Liver (tissue), 9 donors: ENCODE results near the gene CD8B. TPM values are rescaled to one million over a fixed set of nuclear protein-coding genes. Genes with fewer than 3 reads are reported as not detected.
A peak's percentile ranks its signal among the peaks of the same experiment; 100 is the strongest.

Experiments
- DNase-seq: peaks from one replicate; pipeline ENCODE4 v3.0.0-alpha.2; 2017; ENCODE audit warnings: low spot score
- H3K27ac ChIP-seq, 2 donors: one replicate each; pipeline ENCODE4 v1.7.0; 2013; ENCODE audit warnings: inconsistent platforms in 2 of 2, low read length in 2 of 2, control low read depth in 1 of 2, low read depth in 1 of 2, mild to moderate bottlenecking in 1 of 2
- H3K27me3 ChIP-seq, 4 donors: one replicate each; pipeline versions ENCODE4 v1.6.1 to v1.7.0; 2013; ENCODE audit warnings: low read length in 3 of 4, inconsistent platforms in 1 of 4, mild to moderate bottlenecking in 1 of 4, moderate library complexity in 1 of 4; ENCODE audit not compliant: control insufficient read depth in 4 of 4, insufficient read depth in 4 of 4
- H3K36me3 ChIP-seq, 4 donors: one replicate each; pipeline versions ENCODE4 v1.6.1 to v1.7.0; 2013; ENCODE audit warnings: low read length in 3 of 4, mild to moderate bottlenecking in 3 of 4, low read depth in 1 of 4, moderate library complexity in 1 of 4; ENCODE audit not compliant: control insufficient read depth in 4 of 4, insufficient read depth in 3 of 4
- H3K4me1 ChIP-seq, 4 donors: one replicate each; pipeline versions ENCODE4 v1.6.1 to v1.7.0; 2013; ENCODE audit warnings: low read length in 3 of 4, mild to moderate bottlenecking in 3 of 4, moderate library complexity in 1 of 4; ENCODE audit not compliant: control insufficient read depth in 4 of 4, insufficient read depth in 4 of 4
- H3K4me3 ChIP-seq, 3 donors: one replicate each; pipeline versions ENCODE4 v1.6.1 to v1.7.0; 2013; ENCODE audit warnings: low read length in 3 of 3, control low read depth in 1 of 3, low read depth in 1 of 3, mild to moderate bottlenecking in 1 of 3
- H3K9ac ChIP-seq, 2 donors: one replicate each; pipeline ENCODE4 v1.7.0; 2013; ENCODE audit warnings: low read length in 2 of 2, mild to moderate bottlenecking in 2 of 2, moderate library complexity in 2 of 2, control low read depth in 1 of 2, low read depth in 1 of 2
- H3K9me3 ChIP-seq, 4 donors: one replicate each; pipeline versions ENCODE4 v1.6.1 to v1.7.0; 2013; ENCODE audit warnings: low read length in 3 of 4; ENCODE audit not compliant: control insufficient read depth in 4 of 4
- ATF3 ChIP-seq: IDR thresholded peaks from 2 replicates; pipeline ENCODE4 v1.6.1; 2016; ENCODE audit warnings: antibody characterized with exemption
- CTCF ChIP-seq: fragments of 150-350 bp; IDR thresholded peaks from 2 replicates; pipeline ENCODE4 v1.5.1; 2017; ENCODE audit warnings: improper control_type of control experiment, low read depth, low read length; ENCODE audit not compliant: missing input control
- EGR1 ChIP-seq, 2 donors: IDR thresholded peaks; 2 replicates each; pipeline ENCODE4 v1.6.1; 2016 to 2018; ENCODE audit warnings: antibody characterized with exemption in 2 of 2, low read depth in 2 of 2
- FOXA1 ChIP-seq: IDR thresholded peaks from 2 replicates; pipeline ENCODE4 v1.6.1; 2016; ENCODE audit warnings: antibody characterized with exemption
- FOXA2 ChIP-seq: IDR thresholded peaks from 2 replicates; pipeline ENCODE4 v1.6.1; 2016; ENCODE audit warnings: antibody characterized with exemption
- GABPA ChIP-seq, 2 donors: IDR thresholded peaks in 1 of 2; conservative IDR thresholded peaks in 1 of 2; 2 replicates each; pipeline ENCODE4 v1.6.1; 2016; ENCODE audit warnings: antibody characterized with exemption in 2 of 2, mild to moderate bottlenecking in 1 of 2, moderate library complexity in 1 of 2
- HNF4A ChIP-seq, 2 donors: conservative IDR thresholded peaks; 2 replicates each; pipeline ENCODE4 v1.6.1; 2016; ENCODE audit warnings: antibody characterized with exemption in 2 of 2, mild to moderate bottlenecking in 2 of 2
- HNF4G ChIP-seq: IDR thresholded peaks from 2 replicates; pipeline ENCODE4 v1.6.1; 2016; ENCODE audit warnings: antibody characterized with exemption
- JUND ChIP-seq, 2 donors: IDR thresholded peaks; 2 replicates each; pipeline ENCODE4 v1.6.1; 2016; ENCODE audit warnings: antibody characterized with exemption in 2 of 2
- MAX ChIP-seq: IDR thresholded peaks from 2 replicates; pipeline ENCODE4 v1.6.1; 2016; ENCODE audit warnings: antibody characterized with exemption
- NR2F2 ChIP-seq: IDR thresholded peaks from 2 replicates; pipeline ENCODE4 v1.6.1; 2016; ENCODE audit warnings: antibody characterized with exemption
- RAD21 ChIP-seq, 2 donors: IDR thresholded peaks; 2 replicates each; pipeline ENCODE4 v1.6.1; 2016; ENCODE audit warnings: antibody characterized with exemption in 2 of 2, mild to moderate bottlenecking in 2 of 2
- REST ChIP-seq: IDR thresholded peaks from 2 replicates; pipeline ENCODE4 v1.6.1; 2016; ENCODE audit warnings: antibody characterized with exemption, mild to moderate bottlenecking
- RXRA ChIP-seq, 2 donors: IDR thresholded peaks; 2 replicates each; pipeline ENCODE4 v1.6.1; 2017 to 2018; ENCODE audit warnings: antibody characterized with exemption in 2 of 2, mild to moderate bottlenecking in 1 of 2
- SP1 ChIP-seq: IDR thresholded peaks from 2 replicates; pipeline ENCODE4 v1.6.1; 2018; ENCODE audit warnings: antibody characterized with exemption, mild to moderate bottlenecking
- TAF1 ChIP-seq: conservative IDR thresholded peaks from 2 replicates; pipeline ENCODE4 v1.6.1; 2016; ENCODE audit warnings: antibody characterized with exemption, mild to moderate bottlenecking
- YY1 ChIP-seq: IDR thresholded peaks from 2 replicates; pipeline ENCODE4 v1.6.1; 2016; ENCODE audit warnings: antibody characterized with exemption, mild to moderate bottlenecking
- ZBTB33 ChIP-seq: IDR thresholded peaks from 2 replicates; pipeline ENCODE4 v1.6.1; 2016; ENCODE audit warnings: antibody characterized with exemption
- WGBS: extraction: QIAGEN DNeasy Blood & Tissue Kit; methylation state at CpG from one replicate; pipeline ENCODE4 v1.1.7; 2013; 5-methylcytosine and 5-hydroxymethylcytosine counted together
- polyA plus RNA-seq, 2 donors: library from polyadenylated mRNA; stranded (reverse) in 1 of 2; unstranded in 1 of 2; fragments of 200-250 nt in 1 of 2; fragments of >200 nt in 1 of 2; fragmentation: Nextera tagmentation in 1 of 2; extraction: Ambion mirVana in 1 of 2; gene quantifications; one replicate each; pipeline versions ENCODE4 v1.2.1 to v1.2.3, GENCODE V29; 2013 to 2015
- total RNA-seq, 2 donors: library from RNA; depleted of rRNA; stranded (reverse); fragments of >200 nt; gene quantifications; one replicate each; pipeline ENCODE4 v1.2.3, GENCODE V29; 2014
- donor health status: healthy.
- donor health status: healthy.
- donor health status: healthy.
- donor health status: healthy.
- donor health status: healthy.

The CD8B gene
- total and polyA plus RNA-seq, 4 donors: 0.17 to 1.0 (median 0.64) TPM

GRCh38 chr2:86791573-86791972 is 70.1 kb downstream of the CD8B start:
- H3K27ac ChIP-seq: no peak overlapping the region
- DNase-seq: no peak
- no peak for TF ChIP-seq HNF4A (conservative IDR thresholded peaks at IDR 0.05)
- H3K4me1 ChIP-seq: peaks cover 9 to 18% (median 12%) of the 10 kb centered on the region in 4 donors
- H3K9me3 ChIP-seq: peaks cover under 1 to 3% (median 3%) of the 10 kb centered on the region in 4 donors
- H3K4me3 ChIP-seq: no peak overlapping the region
- H3K9ac ChIP-seq: no peak overlapping the region
- WGBS: 53% methylated on average over 7 of the region's 7 CpGs
- peaks cover 0 to 10% (median 3%) of the 10 kb centered on the region in 4 donors for H3K27me3 ChIP-seq
- H3K36me3 ChIP-seq: no peaks in the 10 kb centered on the region

- no peaks in the 10 kb centered on the region for H3K36me3 ChIP-seq
- peak within 1 kb of the TSS in 1 of 3 donors; percentile 32 for H3K4me3 ChIP-seq
- peaks cover 9 to 18% (median 12%) of the 10 kb centered on the region in 4 donors for H3K4me1 ChIP-seq
- no peak within 1 kb of the TSS for H3K27ac ChIP-seq
- TF ChIP-seq REST (no peak), EGR1 (IDR thresholded peaks at IDR 0.05; ENCODE audit: low read depth in 2 of 2) (no peak), JUND (IDR thresholded peaks at IDR 0.05) (no peak), FOXA1 (no peak), CTCF (no peak), RAD21 (IDR thresholded peaks at IDR 0.05) (no peak), GABPA (IDR thresholded peaks at IDR 0.05 in 1 of 2, conservative IDR thresholded peaks at IDR 0.05 in 1 of 2) (no peak), FOXA2 (no peak), ZBTB33 (no peak), RXRA (IDR thresholded peaks at IDR 0.05) (no peak), HNF4G (no peak), SP1 (no peak), YY1 (no peak), MAX (no peak), ATF3 (no peak), HNF4A (conservative IDR thresholded peaks at IDR 0.05) (no peak), NR2F2 (no peak), TAF1 (no peak)
- H3K9ac ChIP-seq: no peak within 1 kb of the TSS
- peaks cover 0 to 10% (median 3%) of the 10 kb centered on the region in 4 donors for H3K27me3 ChIP-seq
- WGBS: 6% methylated on average over 57 of the region's 57 CpGs
- DNase-seq: no peak
- H3K9me3 ChIP-seq: no peaks in the 10 kb centered on the region
Observed at GRCh38 chr2:86790676-86791572, 70.8 kb downstream of the CD8B start, which contains the start of gene CD8A. Gene CD8A (minus strand): TSS chr2:86790913. CDS start chr2:86790825, 88 bp downstream.
